Measurements from ENCODE around the gene SIVA1.

SIVA1 gene

GRCh38 chr14:104707608-104708595 is 45.0 kb upstream of the SIVA1 start:
- H3K27me3 ChIP-seq (replicated peaks; ENCODE audit: control insufficient read depth, insufficient read depth, low read length) = no peaks in the 10 kb centered on the region
- TF ChIP-seq CTCF (IDR thresholded peaks at IDR 0.05; ENCODE audit: insufficient read depth, low read length, poor library complexity, severe bottlenecking) = no peak
- DNase-seq (ENCODE audit: extremely low read depth, insufficient read length) = no peak
- H3K36me3 ChIP-seq (ENCODE audit: control insufficient read depth, insufficient read depth, low read length) = no peaks in the 10 kb centered on the region; the same call in 1 of the 2 replicates
- no peak overlapping the region for H3K4me3 ChIP-seq (replicated peaks; ENCODE audit: low read depth, low read length)

- Histone ChIP-seq H3K27me3 (replicated peaks; ENCODE audit: control insufficient read depth, insufficient read depth, low read length) (no peaks in the 10 kb centered on the region), H3K4me3 (replicated peaks; ENCODE audit: low read depth, low read length) (no peak overlapping the region), H3K36me3 (ENCODE audit: control insufficient read depth, insufficient read depth, low read length) (peaks cover 2% of the 10 kb centered on the region)
- peak; percentile 53 for DNase-seq (ENCODE audit: extremely low read depth, insufficient read length)
- peak; percentile 96 for TF ChIP-seq CTCF (IDR thresholded peaks at IDR 0.05; ENCODE audit: insufficient read depth, low read length, poor library complexity, severe bottlenecking)
Observed at GRCh38 chr14:104708606-104709268, 44.2 kb upstream of the SIVA1 start.

- DNase-seq (ENCODE audit: extremely low read depth, insufficient read length) = no peak
- TF ChIP-seq CTCF (IDR thresholded peaks at IDR 0.05; ENCODE audit: insufficient read depth, low read length, poor library complexity, severe bottlenecking) = no peak
- H3K27me3 ChIP-seq (replicated peaks; ENCODE audit: control insufficient read depth, insufficient read depth, low read length) = no peaks in the 10 kb centered on the region
- peaks cover 2% of the 10 kb centered on the region for H3K36me3 ChIP-seq (ENCODE audit: control insufficient read depth, insufficient read depth, low read length)
- H3K4me3 ChIP-seq (replicated peaks; ENCODE audit: low read depth, low read length) = no peak overlapping the region
Observed at GRCh38 chr14:104709387-104710039, 43.4 kb upstream of the SIVA1 start.

- TF ChIP-seq CTCF (IDR thresholded peaks at IDR 0.05; ENCODE audit: insufficient read depth, low read length, poor library complexity, severe bottlenecking) = no peak
- Histone ChIP-seq H3K4me3 (replicated peaks; ENCODE audit: low read depth, low read length) (no peak overlapping the region), H3K36me3 (ENCODE audit: control insufficient read depth, insufficient read depth, low read length) (peaks cover 2% of the 10 kb centered on the region), H3K27me3 (replicated peaks; ENCODE audit: control insufficient read depth, insufficient read depth, low read length) (no peaks in the 10 kb centered on the region)
- no peak for DNase-seq (ENCODE audit: extremely low read depth, insufficient read length)
Observed at GRCh38 chr14:104710071-104710735, 42.7 kb upstream of the SIVA1 start.

GRCh38 chr14:104712881-104713734 is 39.8 kb upstream of the SIVA1 start:
- TF ChIP-seq CTCF (IDR thresholded peaks at IDR 0.05; ENCODE audit: insufficient read depth, low read length, poor library complexity, severe bottlenecking) = no peak
- Histone ChIP-seq H3K4me3 (replicated peaks; ENCODE audit: low read depth, low read length) (no peak overlapping the region), H3K36me3 (ENCODE audit: control insufficient read depth, insufficient read depth, low read length) (peaks cover 3% of the 10 kb centered on the region), H3K27me3 (replicated peaks; ENCODE audit: control insufficient read depth, insufficient read depth, low read length) (no peaks in the 10 kb centered on the region)
- DNase-seq (ENCODE audit: extremely low read depth, insufficient read length) = no peak
